ENCODE results near the gene HAPSTR1.

- TF ChIP-seq CTCF (IDR thresholded peaks at IDR 0.05) (no peak), SIN3A (IDR thresholded peaks at IDR 0.05; ENCODE audit: borderline replicate concordance, insufficient read depth, low read depth, low read length) (no peak)
These were observed 26.4 kb upstream of the HAPSTR1 start for GRCh38 chr16:9065077-9065476.

Data from Panc1 (cell line).